ENCODE results near the gene MDFI. TPM values are rescaled to one million over a fixed set of nuclear protein-coding genes. Genes with fewer than 3 reads are reported as not detected.

The MDFI gene
- total RNA-seq, 8 experiments from 2014 or later, result 2.3 to 131 (median 21.9) TPM

- ATAC-seq (replicated peaks in 6 of 8), result peak in 7 of 8 experiments; percentile 13 to 36 (median 34)
- Histone ChIP-seq H3K4me3 (no peak overlapping the region), H3K27ac (no peak overlapping the region), H3K4me1 (replicated peaks in 1 of 2) (peaks cover 18 to 43% of the 10 kb centered on the region in 2 donors)
- in situ Hi-C loops (cut with MboI; ENCODE audit: low pct_unique_long_range_greater_than_20kb in 2 of 9, low sequenced_read_pairs in 9 of 9, unreplicated experiment in 9 of 9), result loop anchor here in 1 of 9 experiments (25.0 kb wide), 1 partner anchor 294 kb away; no protein-coding TSS in a partner anchor
- WGBS, 10 experiments, result 80 to 100% (median 93%) methylated on average over 1 to 3 of the region's 14 CpGs; no CpG with 5 or more reads in 4 of the 10 experiments
Observed at GRCh38 chr6:41656002-41656691, 17.9 kb downstream of the MDFI start.

GRCh38 chr6:41657131-41658094, 19.1 kb downstream of the MDFI start:
- Histone ChIP-seq H3K27ac (no peak overlapping the region), H3K4me3 (no peak overlapping the region), H3K4me1 (replicated peaks in 1 of 2) (peaks cover 18 to 43% of the 10 kb centered on the region in 2 donors)
- ATAC-seq (replicated peaks in 6 of 8), result peak in 1 of 8 experiments; percentile 10
- WGBS, 10 experiments, result 0 to 88% (median 69%) methylated on average over 1 to 6 of the region's 23 CpGs; no CpG with 5 or more reads in 1 of the 10 experiments
- in situ Hi-C loops (cut with MboI; ENCODE audit: low pct_unique_long_range_greater_than_20kb in 2 of 9, low sequenced_read_pairs in 9 of 9, unreplicated experiment in 9 of 9), result loop anchor here in 1 of 9 experiments (25.0 kb wide), 1 partner anchor 295 kb away; no protein-coding TSS in a partner anchor

GRCh38 chr6:41658636-41659035, 20.4 kb downstream of the MDFI start:
- no peak overlapping the region for H3K4me3 ChIP-seq
- ATAC-seq (replicated peaks in 6 of 8), result peak in 5 of 8 experiments; percentile 51 to 74 (median 56)
- no peak overlapping the region for H3K27ac ChIP-seq
- in situ Hi-C loops (cut with MboI; ENCODE audit: low pct_unique_long_range_greater_than_20kb in 2 of 9, low sequenced_read_pairs in 9 of 9, unreplicated experiment in 9 of 9), result loop anchor here in 1 of 9 experiments (25.0 kb wide), 1 partner anchor 296 kb away; no protein-coding TSS in a partner anchor
- H3K4me1 ChIP-seq (replicated peaks in 1 of 2), result peaks cover 18 to 43% of the 10 kb centered on the region in 2 donors
- 6 to 87% (median 60%) methylated on average over 2 to 6 of the region's 13 CpGs; no CpG with 5 or more reads in 3 of the 10 experiments for WGBS, 10 experiments

GRCh38 chr6:41659935-41660334, 21.7 kb downstream of the MDFI start:
- H3K4me3 ChIP-seq, result no peak overlapping the region
- peaks cover 15 to 35% of the 10 kb centered on the region in 2 donors for H3K4me1 ChIP-seq (replicated peaks in 1 of 2)
- WGBS, 10 experiments, result 0 to 100% (median 78%) methylated on average over 1 to 6 of the region's 7 CpGs; no CpG with 5 or more reads in 4 of the 10 experiments
- in situ Hi-C loops (cut with MboI; ENCODE audit: low pct_unique_long_range_greater_than_20kb in 2 of 9, low sequenced_read_pairs in 9 of 9, unreplicated experiment in 9 of 9), result loop anchor here in 1 of 9 experiments (25.0 kb wide), 1 partner anchor 298 kb away; no protein-coding TSS in a partner anchor
- ATAC-seq (replicated peaks in 6 of 8), result peak in 2 of 8 experiments; percentile 24 to 31
- no peak overlapping the region for H3K27ac ChIP-seq

GRCh38 chr6:41663568-41663967, 25.3 kb downstream of the MDFI start:
- Histone ChIP-seq H3K4me3 (no peak overlapping the region), H3K27ac (no peak overlapping the region), H3K4me1 (replicated peaks in 1 of 2) (peaks cover 5 to 7% of the 10 kb centered on the region in 2 donors)
- peak in 2 of 8 experiments; percentile 50 to 72 for ATAC-seq (replicated peaks in 6 of 8)
- in situ Hi-C loops (cut with MboI; ENCODE audit: low pct_unique_long_range_greater_than_20kb in 2 of 9, low sequenced_read_pairs in 9 of 9, unreplicated experiment in 9 of 9), result loop anchor here in 1 of 9 experiments (25.0 kb wide), 1 partner anchor 301 kb away; no protein-coding TSS in a partner anchor
- WGBS, 10 experiments, result 0 to 64% (median 47%) methylated on average over 1 to 4 of the region's 5 CpGs; no CpG with 5 or more reads in 4 of the 10 experiments

- Histone ChIP-seq H3K4me3 (no peak overlapping the region), H3K27ac (no peak overlapping the region), H3K4me1 (replicated peaks in 1 of 2) (no peaks in the 10 kb centered on the region)
- no peak for ATAC-seq (replicated peaks in 6 of 8)
- in situ Hi-C loops (cut with MboI; ENCODE audit: low pct_unique_long_range_greater_than_20kb in 2 of 9, low sequenced_read_pairs in 9 of 9, unreplicated experiment in 9 of 9), result loop anchor here in 1 of 9 experiments (25.0 kb wide), 1 partner anchor 302 kb away; no protein-coding TSS in a partner anchor
- WGBS, 10 experiments, result 20 to 83% (median 77%) methylated on average over 1 to 5 of the region's 5 CpGs; no CpG with 5 or more reads in 4 of the 10 experiments
Observed at GRCh38 chr6:41664271-41664670, 26.0 kb downstream of the MDFI start.

GRCh38 chr6:41667195-41667594, 28.9 kb downstream of the MDFI start:
- Histone ChIP-seq H3K27ac (no peak overlapping the region), H3K4me1 (replicated peaks in 1 of 2) (no peaks in the 10 kb centered on the region), H3K4me3 (no peak overlapping the region)
- in situ Hi-C loops (cut with MboI; ENCODE audit: low pct_unique_long_range_greater_than_20kb in 2 of 9, low sequenced_read_pairs in 9 of 9, unreplicated experiment in 9 of 9), result loop anchor here in 1 of 9 experiments (25.0 kb wide), 1 partner anchor 305 kb away; no protein-coding TSS in a partner anchor
- 20 to 100% (median 88%) methylated on average over 1 of the region's 1 CpG; no CpG with 5 or more reads in 2 of the 10 experiments for WGBS, 10 experiments
- ATAC-seq (replicated peaks in 6 of 8), result no peak

- in situ Hi-C loops (cut with MboI; ENCODE audit: low pct_unique_long_range_greater_than_20kb in 2 of 9, low sequenced_read_pairs in 9 of 9, unreplicated experiment in 9 of 9), result loop anchor here in 1 of 9 experiments (25.0 kb wide), 1 partner anchor 307 kb away; no protein-coding TSS in a partner anchor
- H3K27ac ChIP-seq, result no peak overlapping the region
- WGBS, 10 experiments, result 0 to 100% (median 92%) methylated on average over 1 to 2 of the region's 2 CpGs; no CpG with 5 or more reads in 1 of the 10 experiments
- no peak overlapping the region for H3K4me3 ChIP-seq
- no peak for ATAC-seq (replicated peaks in 6 of 8)
- no peaks in the 10 kb centered on the region for H3K4me1 ChIP-seq (replicated peaks in 1 of 2)
Observed at GRCh38 chr6:41668968-41669367, 30.7 kb downstream of the MDFI start.

- H3K4me1 ChIP-seq (replicated peaks in 1 of 2), result peaks cover 6 to 8% of the 10 kb centered on the region in 2 donors
- no peak overlapping the region for H3K27ac ChIP-seq
- in situ Hi-C loops (cut with MboI; ENCODE audit: low pct_unique_long_range_greater_than_20kb in 2 of 9, low sequenced_read_pairs in 9 of 9, unreplicated experiment in 9 of 9), result loop anchor here in 1 of 9 experiments (25.0 kb wide), 1 partner anchor 309 kb away; no protein-coding TSS in a partner anchor
- no peak for ATAC-seq (replicated peaks in 6 of 8)
- WGBS, 10 experiments, result 45 to 97% (median 86%) methylated on average over 2 to 8 of the region's 9 CpGs; no CpG with 5 or more reads in 1 of the 10 experiments
- H3K4me3 ChIP-seq, result no peak overlapping the region
Observed at GRCh38 chr6:41670703-41671360, 32.6 kb downstream of the MDFI start.

- H3K4me1 ChIP-seq (replicated peaks in 1 of 2), result peaks cover 7 to 9% of the 10 kb centered on the region in 2 donors
- no peak overlapping the region for H3K4me3 ChIP-seq
- WGBS, 10 experiments, result 0 to 85% (median 60%) methylated on average over 1 to 3 of the region's 5 CpGs; no CpG with 5 or more reads in 5 of the 10 experiments
- H3K27ac ChIP-seq, result no peak overlapping the region
- no peak for ATAC-seq (replicated peaks in 6 of 8)
- in situ Hi-C loops (cut with MboI; ENCODE audit: low pct_unique_long_range_greater_than_20kb in 2 of 9, low sequenced_read_pairs in 9 of 9, unreplicated experiment in 9 of 9), result loop anchor here in 1 of 9 experiments (25.0 kb wide), 1 partner anchor 309 kb away; no protein-coding TSS in a partner anchor
Observed at GRCh38 chr6:41671376-41671775, 33.1 kb downstream of the MDFI start.

- no peak for ATAC-seq (replicated peaks in 6 of 8)
- WGBS, 10 experiments, result 64 to 100% (median 90%) methylated on average over 2 to 6 of the region's 7 CpGs; no CpG with 5 or more reads in 1 of the 10 experiments
- in situ Hi-C loops (cut with MboI; ENCODE audit: low pct_unique_long_range_greater_than_20kb in 2 of 9, low sequenced_read_pairs in 9 of 9, unreplicated experiment in 9 of 9), result loop anchor here in 1 of 9 experiments (25.0 kb wide), 1 partner anchor 310 kb away; no protein-coding TSS in a partner anchor
Observed at GRCh38 chr6:41672016-41672415, 33.7 kb downstream of the MDFI start.

More at GRCh38 chr6:41672016-41672415, 33.7 kb downstream of the MDFI start:
- Histone ChIP-seq H3K4me3 (no peak overlapping the region), H3K4me1 (replicated peaks in 1 of 2) (peaks cover 14 to 15% of the 10 kb centered on the region in 2 donors), H3K27ac (no peak overlapping the region)
